HL-60 (cell line): ENCODE data around the gene ACBD7.

Source experiments
- DNase-seq, 2 experiments: peaks; one replicate each; pipeline ENCODE4 v3.0.0-alpha.2; 2010 to 2020; ENCODE audit warnings: low read depth in 1 of 2, low spot score in 1 of 2
- H3K27ac ChIP-seq: fragments of 250-450 bp; sonication (Bioruptor Pico); replicated peaks from 2 replicates; pipeline ENCODE4 v1.5.1; 2020; ENCODE audit warnings: mild to moderate bottlenecking, moderate library complexity
- H3K27me3 ChIP-seq: fragments of 250-450 bp; sonication (Bioruptor Pico); 2 replicates; pipeline ENCODE4 v1.5.1; 2021; ENCODE audit warnings: mild to moderate bottlenecking, moderate library complexity; ENCODE audit not compliant: insufficient read depth, poor library complexity, severe bottlenecking
- H3K4me3 ChIP-seq: replicated peaks from 2 replicates; pipeline ENCODE4 v1.5.1; 2011; ENCODE audit warnings: mild to moderate bottlenecking, control low read depth, low read length; ENCODE audit not compliant: insufficient read depth
- CTCF ChIP-seq: IDR thresholded peaks from one replicate; pipeline ENCODE4 v1.5.1; 2011; ENCODE audit warnings: low read length, control low read depth, inconsistent platforms; ENCODE audit not compliant: insufficient read depth
- GABPA ChIP-seq: IDR thresholded peaks from 2 replicates; pipeline ENCODE4 v1.6.1; 2012; ENCODE audit warnings: low read depth
- POLR2AphosphoS5 ChIP-seq: IDR thresholded peaks from 2 replicates; pipeline ENCODE4 v1.6.1; 2012; ENCODE audit warnings: low read depth
- REST ChIP-seq: IDR thresholded peaks from 2 replicates; pipeline ENCODE4 v1.6.1; 2012; ENCODE audit warnings: low read depth; ENCODE audit not compliant: insufficient replicate concordance
- SPI1 ChIP-seq: IDR thresholded peaks from 2 replicates; pipeline ENCODE4 v1.6.1; 2012; ENCODE audit warnings: low read depth, mild to moderate bottlenecking, borderline replicate concordance

Gene ACBD7

GRCh38 chr10:15096661-15097010, 8.1 kb upstream of the ACBD7 start:
- H3K27ac ChIP-seq = peak overlapping the region; percentile 96
- H3K4me3 ChIP-seq = peak overlapping the region; percentile 65
- no peak for TF ChIP-seq POLR2AphosphoS5

GRCh38 chr10:15092855-15093408, 4.4 kb upstream of the ACBD7 start:
- TF ChIP-seq CTCF (no peak), SPI1 (no peak), POLR2AphosphoS5 (no peak), REST (no peak), GABPA (no peak)
- no peak for DNase-seq
- Histone ChIP-seq H3K27me3 (no peaks in the 10 kb centered on the region), H3K4me3 (no peak overlapping the region), H3K27ac (no peak overlapping the region)

More at GRCh38 chr10:15096661-15097010, 8.1 kb upstream of the ACBD7 start:
- H3K27me3 ChIP-seq = no peaks in the 10 kb centered on the region
- DNase-seq = no peak

- Histone ChIP-seq H3K27me3 (no peaks in the 10 kb centered on the region), H3K27ac (no peak overlapping the region), H3K4me3 (no peak overlapping the region)
- DNase-seq = no peak
- TF ChIP-seq CTCF (no peak), SPI1 (no peak), REST (no peak), GABPA (no peak), POLR2AphosphoS5 (no peak)
Measured at GRCh38 chr10:15091418-15091817, 2.8 kb upstream of the ACBD7 start.

- H3K27ac ChIP-seq = no peak overlapping the region
- DNase-seq = no peak
- TF ChIP-seq SPI1 = no peak
- TF ChIP-seq REST = no peak
- TF ChIP-seq GABPA = no peak
- TF ChIP-seq CTCF = no peak
- TF ChIP-seq POLR2AphosphoS5 = no peak
- H3K27me3 ChIP-seq = no peaks in the 10 kb centered on the region
- no peak overlapping the region for H3K4me3 ChIP-seq
Measured at GRCh38 chr10:15084502-15084922, 4.1 kb downstream of the ACBD7 start.
